ENCODE results near the gene TSEN54. TPM values are rescaled to one million over a fixed set of nuclear protein-coding genes. Genes with fewer than 3 reads are reported as not detected.

The TSEN54 gene
- total and polyA plus RNA-seq, 5 donors from 2014 or later = 35.2 to 54.6 (median 52.3) TPM

DNA sequence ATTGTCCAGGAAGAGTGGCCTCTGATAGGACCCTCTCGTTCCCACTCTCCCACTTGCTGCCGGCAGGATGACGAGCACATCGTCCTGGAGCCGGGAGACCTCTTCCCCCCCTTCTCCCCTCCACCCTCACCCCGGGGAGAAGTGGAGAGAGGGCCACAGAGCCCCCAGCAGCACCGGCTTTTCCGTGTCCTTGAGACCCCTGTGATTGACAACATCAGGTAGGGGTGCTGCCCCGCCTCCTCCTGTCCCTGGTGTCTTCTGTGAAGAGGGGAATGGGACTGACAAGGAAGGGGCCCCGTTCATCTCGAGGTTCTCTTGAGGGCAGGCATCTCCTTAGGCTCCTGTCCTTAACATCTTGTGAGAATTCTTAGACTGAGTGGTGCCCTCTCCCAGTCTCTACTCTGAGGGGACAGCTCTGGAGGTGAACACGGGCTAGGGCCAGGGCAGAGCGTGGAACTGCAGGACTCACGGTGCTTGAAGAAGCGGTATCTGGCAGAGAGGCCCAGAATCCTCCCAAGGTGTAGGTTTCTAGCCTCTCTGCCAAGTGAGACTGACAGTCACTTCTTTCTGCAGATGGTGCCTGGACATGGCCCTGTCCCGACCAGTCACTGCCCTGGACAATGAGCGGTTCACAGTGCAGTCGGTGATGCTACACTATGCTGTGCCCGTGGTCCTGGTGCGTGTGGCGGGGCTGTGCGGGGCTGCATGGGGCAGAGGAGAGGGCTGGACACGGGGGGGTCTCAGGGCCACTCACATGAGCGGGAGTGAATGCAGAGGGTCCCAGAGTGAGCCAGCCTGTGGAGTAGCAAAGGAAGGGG, 27.4 kb upstream of the TSEN54 start:
- no peak for DNase-seq

DNA sequence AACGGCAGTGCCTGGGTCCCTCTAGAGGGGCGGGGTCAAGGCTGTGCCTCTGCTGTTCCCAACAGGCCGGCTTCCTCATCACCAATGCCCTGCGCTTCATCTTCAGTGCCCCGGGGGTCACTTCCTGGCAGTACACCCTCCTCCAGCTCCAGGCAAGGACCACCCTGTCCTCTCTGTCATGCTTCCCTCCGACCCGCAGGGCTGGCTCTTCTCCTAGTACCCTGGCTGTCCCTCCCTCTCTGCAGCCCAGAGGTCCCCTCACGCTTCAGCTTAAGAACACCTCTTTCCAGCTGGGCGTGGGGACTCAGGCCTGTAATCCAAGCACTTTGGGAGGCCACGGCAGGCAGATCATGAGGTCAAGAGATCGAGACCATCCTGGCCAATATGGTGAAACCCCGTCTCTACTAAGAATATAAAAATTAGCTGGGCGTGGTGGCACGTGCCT, 26.8 kb upstream of the TSEN54 start:
- no peak for ATAC-seq (ENCODE audit: low read depth in 2 of 2)
- DNase-seq = no peak
- H3K27ac ChIP-seq (ENCODE audit: insufficient read depth, low read length, poor library complexity, severe bottlenecking) = no peak overlapping the region
- H3K36me3 ChIP-seq (ENCODE audit: control insufficient read depth, insufficient read depth, low read length) = peaks cover 25% of the 10 kb centered on the region
- H3K4me1 ChIP-seq (ENCODE audit: control insufficient read depth, insufficient read depth, low read length, poor library complexity, severe bottlenecking) = peaks cover 17% of the 10 kb centered on the region
- Mint-ChIP-seq H3K9me3 (peaks cover 0 to 1% (median 0%) of the 10 kb centered on the region in 7 donors), H3K4me1 (peaks cover 7 to 31% (median 15%) of the 10 kb centered on the region in 4 donors), H3K4me3 (no peak overlapping the region), H3K27me3 (no peaks in the 10 kb centered on the region), H3K27ac (peak overlapping the region; percentile 20 to 46 (median 38)), H3K36me3 (peaks cover 22% of the 10 kb centered on the region)
- no peaks in the 10 kb centered on the region for H3K27me3 ChIP-seq (ENCODE audit: control insufficient read depth, insufficient read depth, low read length)
- H3K9me3 ChIP-seq (ENCODE audit: control insufficient read depth in 2 of 2, low read length in 2 of 2) = no peaks in the 10 kb centered on the region
- no peak overlapping the region for H3K4me3 ChIP-seq (ENCODE audit: low read depth, low read length)

More for the DNA sequence above, 27.4 kb upstream of the TSEN54 start:
- H3K9me3 Mint-ChIP-seq = peaks cover 0 to 1% (median 0%) of the 10 kb centered on the region in 7 donors
- H3K27ac Mint-ChIP-seq = peak overlapping the region; percentile 71 to 92 (median 73)
- no peak for ATAC-seq (ENCODE audit: low read depth in 2 of 2)
- peaks cover 18% of the 10 kb centered on the region for H3K36me3 Mint-ChIP-seq
- H3K36me3 ChIP-seq (ENCODE audit: control insufficient read depth, insufficient read depth, low read length) = peaks cover 19% of the 10 kb centered on the region
- no peaks in the 10 kb centered on the region for H3K9me3 ChIP-seq (ENCODE audit: control insufficient read depth in 2 of 2, low read length in 2 of 2)
- no peaks in the 10 kb centered on the region for H3K27me3 ChIP-seq (ENCODE audit: control insufficient read depth, insufficient read depth, low read length)
- peaks cover 7 to 31% (median 15%) of the 10 kb centered on the region in 4 donors for H3K4me1 Mint-ChIP-seq
- no peak overlapping the region for H3K4me3 ChIP-seq (ENCODE audit: low read depth, low read length)
- peaks cover 17% of the 10 kb centered on the region for H3K4me1 ChIP-seq (ENCODE audit: control insufficient read depth, insufficient read depth, low read length, poor library complexity, severe bottlenecking)
- no peaks in the 10 kb centered on the region for H3K27me3 Mint-ChIP-seq
- H3K4me3 Mint-ChIP-seq = no peak overlapping the region
- no peak overlapping the region for H3K27ac ChIP-seq (ENCODE audit: insufficient read depth, low read length, poor library complexity, severe bottlenecking)

GRCh38 chr17:75490173-75490743, 26.1 kb upstream of the TSEN54 start:
- Mint-ChIP-seq H3K27me3 (no peaks in the 10 kb centered on the region), H3K4me1 (peaks cover 7 to 31% (median 15%) of the 10 kb centered on the region in 4 donors), H3K9me3 (peaks cover 0 to 1% (median 0%) of the 10 kb centered on the region in 7 donors), H3K36me3 (peaks cover 22% of the 10 kb centered on the region), H3K4me3 (no peak overlapping the region), H3K27ac (peak overlapping the region in 1 of 3 donors; percentile 20)
- peaks cover 32% of the 10 kb centered on the region for H3K36me3 ChIP-seq (ENCODE audit: control insufficient read depth, insufficient read depth, low read length)
- no peak overlapping the region for H3K4me3 ChIP-seq (ENCODE audit: low read depth, low read length)
- no peaks in the 10 kb centered on the region for H3K9me3 ChIP-seq (ENCODE audit: control insufficient read depth in 2 of 2, low read length in 2 of 2)
- ATAC-seq (ENCODE audit: low read depth in 2 of 2) (no peak), DNase-seq (no peak)
- peaks cover 17% of the 10 kb centered on the region for H3K4me1 ChIP-seq (ENCODE audit: control insufficient read depth, insufficient read depth, low read length, poor library complexity, severe bottlenecking)
- H3K27ac ChIP-seq (ENCODE audit: insufficient read depth, low read length, poor library complexity, severe bottlenecking) = no peak overlapping the region
- no peaks in the 10 kb centered on the region for H3K27me3 ChIP-seq (ENCODE audit: control insufficient read depth, insufficient read depth, low read length)

DNA sequence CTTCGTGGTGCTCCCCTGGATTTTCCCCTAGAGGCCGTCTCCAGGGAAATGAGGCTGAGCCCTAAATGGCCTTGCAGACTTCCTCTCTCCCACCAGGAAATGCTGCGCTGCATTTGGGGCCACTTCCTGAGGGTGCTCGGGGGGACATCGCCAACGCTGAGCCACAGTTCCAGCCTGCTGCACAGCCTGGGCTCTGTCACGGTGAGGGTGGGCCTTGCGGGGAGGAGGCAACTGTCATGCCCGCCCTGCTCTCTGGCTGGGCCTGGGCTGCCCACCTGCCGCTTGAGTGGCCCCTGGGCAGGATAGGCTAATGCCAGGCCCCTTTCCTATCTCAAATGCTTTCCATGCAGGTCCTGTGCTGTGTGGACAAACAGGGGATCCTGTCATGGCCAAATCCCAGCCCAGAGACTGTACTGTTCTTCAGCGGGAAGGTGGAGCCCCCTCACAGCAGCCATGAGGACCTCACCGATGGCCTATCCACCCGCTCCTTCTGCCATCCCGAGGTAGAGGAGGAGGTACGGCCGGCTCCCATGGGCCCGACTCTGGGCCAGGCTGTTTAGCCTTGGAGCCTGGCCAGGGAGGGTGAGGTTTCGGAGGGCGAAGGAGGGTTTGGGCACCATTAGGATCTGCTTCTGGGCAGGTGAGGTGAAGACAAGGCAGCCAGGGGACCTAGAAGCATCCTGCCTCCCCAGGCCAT, 25.2 kb upstream of the TSEN54 start:
- H3K9me3 ChIP-seq (ENCODE audit: control insufficient read depth in 2 of 2, low read length in 2 of 2) = no peaks in the 10 kb centered on the region
- no peak overlapping the region for H3K4me3 Mint-ChIP-seq
- peaks cover 22% of the 10 kb centered on the region for H3K36me3 Mint-ChIP-seq
- no peaks in the 10 kb centered on the region for H3K27me3 Mint-ChIP-seq
- no peak for ATAC-seq (ENCODE audit: low read depth in 2 of 2)
- peaks cover 7 to 30% (median 15%) of the 10 kb centered on the region in 4 donors for H3K4me1 Mint-ChIP-seq
- H3K9me3 Mint-ChIP-seq = peaks cover 0 to 1% (median 0%) of the 10 kb centered on the region in 7 donors
- H3K27ac Mint-ChIP-seq = no peak overlapping the region
- DNase-seq = no peak
- peaks cover 39% of the 10 kb centered on the region for H3K36me3 ChIP-seq (ENCODE audit: control insufficient read depth, insufficient read depth, low read length)
- no peak overlapping the region for H3K27ac ChIP-seq (ENCODE audit: insufficient read depth, low read length, poor library complexity, severe bottlenecking)
- peaks cover 17% of the 10 kb centered on the region for H3K4me1 ChIP-seq (ENCODE audit: control insufficient read depth, insufficient read depth, low read length, poor library complexity, severe bottlenecking)
- H3K4me3 ChIP-seq (ENCODE audit: low read depth, low read length) = no peak overlapping the region
- no peaks in the 10 kb centered on the region for H3K27me3 ChIP-seq (ENCODE audit: control insufficient read depth, insufficient read depth, low read length)

- peaks cover 7 to 24% (median 12%) of the 10 kb centered on the region in 4 donors for H3K4me1 Mint-ChIP-seq
- no peak for ATAC-seq (ENCODE audit: low read depth in 2 of 2)
- peaks cover 0 to 1% (median 0%) of the 10 kb centered on the region in 7 donors for H3K9me3 Mint-ChIP-seq
- no peak overlapping the region for H3K27ac Mint-ChIP-seq
- peaks cover 18% of the 10 kb centered on the region for H3K36me3 Mint-ChIP-seq
- DNase-seq = no peak
- Histone ChIP-seq H3K27me3 (ENCODE audit: control insufficient read depth, insufficient read depth, low read length) (no peaks in the 10 kb centered on the region), H3K36me3 (ENCODE audit: control insufficient read depth, insufficient read depth, low read length) (peaks cover 41% of the 10 kb centered on the region), H3K27ac (ENCODE audit: insufficient read depth, low read length, poor library complexity, severe bottlenecking) (no peak overlapping the region), H3K4me3 (ENCODE audit: low read depth, low read length) (no peak overlapping the region), H3K9me3 (ENCODE audit: control insufficient read depth in 2 of 2, low read length in 2 of 2) (no peaks in the 10 kb centered on the region), H3K4me1 (ENCODE audit: control insufficient read depth, insufficient read depth, low read length, poor library complexity, severe bottlenecking) (peaks cover 16% of the 10 kb centered on the region)
- H3K27me3 Mint-ChIP-seq = no peaks in the 10 kb centered on the region
- H3K4me3 Mint-ChIP-seq = no peak overlapping the region
These were observed 24.6 kb upstream of the TSEN54 start for GRCh38 chr17:75491680-75492079.

DNA sequence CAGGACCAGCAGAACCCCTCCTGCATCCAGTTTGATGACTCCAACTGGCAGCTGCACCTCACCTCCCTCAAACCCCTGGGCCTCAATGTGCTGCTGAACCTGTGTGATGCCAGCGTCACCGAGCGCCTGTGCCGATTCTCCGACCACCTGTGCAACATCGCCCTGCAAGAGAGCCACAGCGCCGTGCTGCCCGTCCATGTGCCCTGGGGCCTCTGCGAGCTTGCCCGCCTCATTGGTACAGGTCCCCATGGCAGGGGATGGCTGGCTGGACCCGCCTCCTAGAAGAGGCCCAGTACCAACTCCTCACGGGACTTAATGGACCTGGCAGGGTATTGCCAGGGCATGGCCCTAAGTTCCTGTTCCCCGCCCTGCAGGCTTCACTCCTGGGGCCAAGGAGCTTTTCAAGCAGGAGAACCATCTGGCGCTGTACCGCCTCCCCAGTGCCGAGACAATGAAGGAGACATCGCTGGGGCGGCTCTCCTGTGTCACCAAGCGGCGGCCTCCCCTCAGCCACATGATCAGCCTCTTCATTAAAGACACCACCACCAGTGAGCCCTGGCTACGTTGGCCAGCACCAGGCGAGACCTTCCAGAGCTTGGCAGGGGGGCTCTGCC, 23.7 kb upstream of the TSEN54 start:
- H3K4me1 Mint-ChIP-seq = peaks cover 0 to 17% (median 2%) of the 10 kb centered on the region in 4 donors
- no peak overlapping the region for H3K27ac ChIP-seq (ENCODE audit: insufficient read depth, low read length, poor library complexity, severe bottlenecking)
- DNase-seq (no peak), ATAC-seq (ENCODE audit: low read depth in 2 of 2) (no peak)
- H3K4me1 ChIP-seq (ENCODE audit: control insufficient read depth, insufficient read depth, low read length, poor library complexity, severe bottlenecking) = peaks cover 6% of the 10 kb centered on the region
- H3K4me3 ChIP-seq (ENCODE audit: low read depth, low read length) = no peak overlapping the region
- H3K27ac Mint-ChIP-seq = peak overlapping the region in 1 of 3 donors; percentile 20
- no peaks in the 10 kb centered on the region for H3K9me3 ChIP-seq (ENCODE audit: control insufficient read depth in 2 of 2, low read length in 2 of 2)
- no peaks in the 10 kb centered on the region for H3K9me3 Mint-ChIP-seq
- H3K4me3 Mint-ChIP-seq = peak overlapping the region in 1 of 4 donors; percentile 15
- H3K36me3 Mint-ChIP-seq = peaks cover 14% of the 10 kb centered on the region
- H3K27me3 Mint-ChIP-seq = no peaks in the 10 kb centered on the region
- peaks cover 43% of the 10 kb centered on the region for H3K36me3 ChIP-seq (ENCODE audit: control insufficient read depth, insufficient read depth, low read length)
- no peaks in the 10 kb centered on the region for H3K27me3 ChIP-seq (ENCODE audit: control insufficient read depth, insufficient read depth, low read length)

DNA sequence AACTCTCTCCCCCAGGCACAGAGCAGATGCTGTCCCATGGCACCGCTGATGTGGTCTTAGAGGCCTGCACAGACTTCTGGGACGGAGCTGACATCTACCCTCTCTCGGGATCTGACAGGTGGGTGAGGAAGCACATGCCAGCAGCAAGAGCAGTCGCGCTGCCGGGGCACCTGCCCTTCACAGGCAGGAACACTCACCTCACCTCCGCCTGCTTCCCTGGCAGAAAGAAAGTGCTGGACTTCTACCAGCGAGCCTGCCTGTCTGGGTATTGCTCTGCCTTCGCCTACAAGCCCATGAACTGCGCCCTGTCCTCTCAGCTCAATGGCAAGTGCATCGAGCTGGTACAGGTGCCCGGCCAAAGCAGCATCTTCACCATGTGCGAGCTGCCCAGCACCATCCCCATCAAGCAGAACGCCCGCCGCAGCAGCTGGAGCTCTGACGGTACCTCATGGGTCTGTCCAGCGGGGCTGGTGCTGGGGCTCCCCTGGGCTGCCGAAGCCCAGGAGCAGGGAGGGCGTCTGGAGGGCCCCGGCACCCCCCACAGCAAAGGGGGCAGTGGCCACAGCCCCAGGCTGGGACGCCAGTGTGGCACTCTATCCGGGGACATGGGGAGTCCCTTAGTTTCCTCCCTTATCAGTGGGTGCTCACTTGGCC, 22.7 kb upstream of the TSEN54 start:
- ATAC-seq (ENCODE audit: low read depth in 2 of 2) (no peak), DNase-seq (no peak)
- H3K4me3 ChIP-seq (ENCODE audit: low read depth, low read length) = no peak overlapping the region
- Mint-ChIP-seq H3K27ac (no peak overlapping the region), H3K36me3 (peaks cover 13% of the 10 kb centered on the region), H3K9me3 (no peaks in the 10 kb centered on the region), H3K4me1 (peaks cover 0 to 7% (median 0%) of the 10 kb centered on the region in 4 donors), H3K27me3 (no peaks in the 10 kb centered on the region), H3K4me3 (no peak overlapping the region)
- no peaks in the 10 kb centered on the region for H3K27me3 ChIP-seq (ENCODE audit: control insufficient read depth, insufficient read depth, low read length)
- peaks cover 53% of the 10 kb centered on the region for H3K36me3 ChIP-seq (ENCODE audit: control insufficient read depth, insufficient read depth, low read length)
- H3K9me3 ChIP-seq (ENCODE audit: control insufficient read depth in 2 of 2, low read length in 2 of 2) = no peaks in the 10 kb centered on the region
- H3K4me1 ChIP-seq (ENCODE audit: control insufficient read depth, insufficient read depth, low read length, poor library complexity, severe bottlenecking) = no peaks in the 10 kb centered on the region
- no peak overlapping the region for H3K27ac ChIP-seq (ENCODE audit: insufficient read depth, low read length, poor library complexity, severe bottlenecking)
